ENCODE measurements around the gene ACSL6.

The ACSL6 gene

DNA sequence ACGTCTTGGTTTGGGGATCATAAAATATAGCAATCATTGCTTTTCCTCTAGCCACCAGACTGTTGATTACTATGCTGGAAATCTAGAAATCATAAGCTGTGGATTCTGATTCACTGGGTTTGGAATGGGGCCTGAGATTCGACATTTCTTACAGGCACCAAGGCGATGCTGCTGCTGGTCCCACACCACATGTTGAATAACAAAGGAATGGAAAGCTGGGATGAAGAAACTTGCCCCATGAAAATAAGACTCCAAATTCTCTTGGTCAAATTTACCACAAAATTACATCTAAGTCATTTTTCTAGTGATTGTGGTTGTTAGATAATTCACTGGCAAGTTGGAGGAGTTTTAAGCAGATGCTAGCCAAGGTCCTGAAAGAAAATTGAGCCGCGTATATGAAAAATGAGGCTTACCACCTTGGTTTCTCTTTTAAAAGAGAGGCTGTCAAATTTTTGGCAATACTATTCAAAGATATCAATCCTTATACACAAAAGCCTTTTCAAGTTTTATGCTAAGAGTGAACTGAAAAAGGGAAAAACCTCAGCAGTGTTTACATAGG is 43.0 kb downstream of the ACSL6 start:
- H3K4me3 ChIP-seq (ENCODE audit: low read depth, low read length) = no peak overlapping the region
- DNase-seq = no peak
- no peaks in the 10 kb centered on the region for H3K9me3 ChIP-seq (ENCODE audit: severe bottlenecking)
- H3K36me3 ChIP-seq = peaks cover 52% of the 10 kb centered on the region
- H3K27ac ChIP-seq = no peak overlapping the region
- no peaks in the 10 kb centered on the region for H3K27me3 ChIP-seq (ENCODE audit: insufficient read depth, low read depth, severe bottlenecking)
- TF ChIP-seq, protein P1, sequence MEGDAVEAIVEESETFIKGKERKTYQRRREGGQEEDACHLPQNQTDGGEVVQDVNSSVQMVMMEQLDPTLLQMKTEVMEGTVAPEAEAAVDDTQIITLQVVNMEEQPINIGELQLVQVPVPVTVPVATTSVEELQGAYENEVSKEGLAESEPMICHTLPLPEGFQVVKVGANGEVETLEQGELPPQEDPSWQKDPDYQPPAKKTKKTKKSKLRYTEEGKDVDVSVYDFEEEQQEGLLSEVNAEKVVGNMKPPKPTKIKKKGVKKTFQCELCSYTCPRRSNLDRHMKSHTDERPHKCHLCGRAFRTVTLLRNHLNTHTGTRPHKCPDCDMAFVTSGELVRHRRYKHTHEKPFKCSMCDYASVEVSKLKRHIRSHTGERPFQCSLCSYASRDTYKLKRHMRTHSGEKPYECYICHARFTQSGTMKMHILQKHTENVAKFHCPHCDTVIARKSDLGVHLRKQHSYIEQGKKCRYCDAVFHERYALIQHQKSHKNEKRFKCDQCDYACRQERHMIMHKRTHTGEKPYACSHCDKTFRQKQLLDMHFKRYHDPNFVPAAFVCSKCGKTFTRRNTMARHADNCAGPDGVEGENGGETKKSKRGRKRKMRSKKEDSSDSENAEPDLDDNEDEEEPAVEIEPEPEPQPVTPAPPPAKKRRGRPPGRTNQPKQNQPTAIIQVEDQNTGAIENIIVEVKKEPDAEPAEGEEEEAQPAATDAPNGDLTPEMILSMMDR (IDR thresholded peaks at IDR 0.05; ENCODE audit: low read depth, low read length) = no peak

DNA sequence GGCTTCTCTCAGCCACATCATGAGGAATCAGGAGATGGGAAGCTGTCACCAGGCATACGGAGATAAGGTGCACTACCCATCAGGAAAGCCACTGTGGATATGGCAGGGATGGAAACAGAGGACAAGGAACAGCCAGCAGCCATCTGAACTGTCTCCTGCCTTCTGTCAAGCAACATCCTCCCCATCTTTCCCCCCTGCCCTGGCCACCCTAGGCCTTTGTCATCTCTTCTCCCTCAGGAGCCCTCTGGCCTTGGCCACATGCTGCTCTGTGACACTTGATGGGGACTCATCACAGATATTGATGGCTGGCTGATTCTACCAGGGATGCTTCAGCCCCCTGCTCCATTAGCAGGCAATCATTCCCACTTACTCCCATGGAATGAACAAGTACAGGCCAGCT is 44.9 kb downstream of the ACSL6 start:
- H3K27me3 ChIP-seq (ENCODE audit: insufficient read depth, low read depth, severe bottlenecking) = no peaks in the 10 kb centered on the region
- TF ChIP-seq, protein P1 (IDR thresholded peaks at IDR 0.05; ENCODE audit: low read depth, low read length) = no peak
- H3K36me3 ChIP-seq = peaks cover 49% of the 10 kb centered on the region

DNA sequence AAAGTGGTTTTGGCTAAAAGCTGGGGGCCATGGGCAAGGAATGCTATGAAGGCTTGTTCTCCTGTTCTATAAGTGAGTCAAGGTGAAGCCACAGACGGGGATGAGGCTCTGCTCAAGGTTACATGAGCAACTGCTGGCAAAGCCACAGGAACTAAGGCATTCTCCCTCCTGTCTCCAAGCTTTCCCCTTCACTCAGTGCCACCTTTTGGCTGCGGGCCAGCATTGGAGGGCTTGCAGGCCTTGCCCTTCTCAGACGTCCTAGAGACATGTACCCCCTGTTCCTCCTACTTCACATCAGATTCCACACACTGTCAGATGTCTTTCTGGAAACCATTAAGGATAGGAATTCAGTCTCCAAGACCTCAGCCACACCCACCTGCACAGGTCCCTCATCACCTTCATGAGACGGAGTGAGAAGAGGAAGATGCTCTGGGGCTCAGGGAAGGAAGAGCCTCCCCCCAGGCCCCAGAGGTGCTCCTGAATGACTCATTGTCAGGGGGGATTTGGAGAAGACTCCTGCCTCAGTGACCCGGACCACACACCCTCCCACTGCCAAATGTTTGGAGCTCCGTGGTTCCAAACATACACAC is 45.5 kb downstream of the ACSL6 start:
- no peak for DNase-seq
- no peaks in the 10 kb centered on the region for H3K9me3 ChIP-seq (ENCODE audit: severe bottlenecking)
- peaks cover 44% of the 10 kb centered on the region for H3K36me3 ChIP-seq
- H3K4me3 ChIP-seq (ENCODE audit: low read depth, low read length) = no peak overlapping the region
- TF ChIP-seq, protein P1 (IDR thresholded peaks at IDR 0.05; ENCODE audit: low read depth, low read length) = no peak
- no peaks in the 10 kb centered on the region for H3K27me3 ChIP-seq (ENCODE audit: insufficient read depth, low read depth, severe bottlenecking)
- H3K27ac ChIP-seq = no peak overlapping the region

More for the DNA sequence above, 44.9 kb downstream of the ACSL6 start:
- no peaks in the 10 kb centered on the region for H3K9me3 ChIP-seq (ENCODE audit: severe bottlenecking)
- no peak overlapping the region for H3K4me3 ChIP-seq (ENCODE audit: low read depth, low read length)
- H3K27ac ChIP-seq = no peak overlapping the region
- DNase-seq = no peak

DNA sequence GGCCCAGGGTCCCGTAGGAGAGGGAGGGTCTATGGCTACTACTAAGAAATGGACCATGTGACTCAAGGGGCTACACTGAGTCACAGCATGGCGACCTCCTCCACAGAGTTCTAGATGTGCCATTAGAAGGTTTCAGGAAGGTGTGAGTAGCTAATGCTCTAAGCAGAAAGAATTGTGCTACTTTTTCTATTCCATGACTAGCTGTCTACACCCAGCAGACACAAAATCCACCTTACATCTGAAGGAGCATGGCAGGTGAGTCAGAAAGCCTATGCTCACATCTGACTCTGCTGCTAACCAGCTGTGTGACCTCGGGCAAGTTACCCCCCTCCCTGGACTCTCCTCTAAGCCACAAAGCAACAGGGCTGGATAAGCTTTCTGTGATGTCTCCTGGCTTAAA is 51.6 kb downstream of the ACSL6 start:
- H3K9me3 ChIP-seq (ENCODE audit: severe bottlenecking) = no peaks in the 10 kb centered on the region
- peaks cover 15% of the 10 kb centered on the region for H3K36me3 ChIP-seq
- H3K27me3 ChIP-seq (ENCODE audit: insufficient read depth, low read depth, severe bottlenecking) = no peaks in the 10 kb centered on the region
- H3K27ac ChIP-seq = no peak overlapping the region
- TF ChIP-seq, protein P1 (IDR thresholded peaks at IDR 0.05; ENCODE audit: low read depth, low read length) = no peak
- no peak for DNase-seq
- H3K4me3 ChIP-seq (ENCODE audit: low read depth, low read length) = no peak overlapping the region

DNA sequence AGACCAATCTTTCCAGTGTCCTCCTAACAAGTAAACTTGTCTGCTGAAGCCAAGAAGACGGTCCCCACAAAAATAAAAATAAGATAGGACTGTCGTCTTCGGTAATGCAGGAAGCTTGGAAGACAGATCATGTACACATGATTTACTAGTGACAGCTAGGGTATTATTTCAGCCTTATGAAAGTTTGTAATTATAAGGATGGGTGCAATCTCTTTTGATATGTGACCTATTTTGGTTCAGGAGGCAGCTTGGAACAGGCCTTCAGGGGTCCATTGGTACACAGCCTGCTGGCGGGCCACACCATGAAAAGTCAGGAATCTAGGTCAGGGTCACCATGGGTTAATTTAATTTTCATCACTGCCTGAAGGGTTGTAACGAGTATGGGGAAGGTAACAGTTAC is 52.3 kb downstream of the ACSL6 start:
- Histone ChIP-seq H3K36me3 (peaks cover 15% of the 10 kb centered on the region), H3K4me3 (ENCODE audit: low read depth, low read length) (no peak overlapping the region), H3K27ac (no peak overlapping the region), H3K9me3 (ENCODE audit: severe bottlenecking) (no peaks in the 10 kb centered on the region), H3K27me3 (ENCODE audit: insufficient read depth, low read depth, severe bottlenecking) (no peaks in the 10 kb centered on the region)
- DNase-seq = no peak
- TF ChIP-seq, protein P1 (IDR thresholded peaks at IDR 0.05; ENCODE audit: low read depth, low read length) = no peak

All from WERI-Rb-1 (cell line).